Body of pancreas (tissue), 4 donors: ENCODE results near the gene AHCYL1.

Source experiments
- POLR2A ChIP-seq, 3 donors: fragments of 450-650 bp; IDR thresholded peaks; one replicate each; pipeline ENCODE4 v1.6.1; 2016; ENCODE audit warnings: antibody characterized with exemption in 3 of 3, mild to moderate bottlenecking in 2 of 3
- TF ChIP-seq, protein P1 (sequence below), 7 experiments: fragments of 450-650 bp in 4 of 7; fragments of 200-600 bp in 3 of 7; sonication (generic) in 3 of 7; IDR thresholded peaks; one replicate each; pipeline ENCODE4 v1.5.1; 2016 to 2019; ENCODE audit warnings: antibody characterized with exemption in 7 of 7

DNA sequence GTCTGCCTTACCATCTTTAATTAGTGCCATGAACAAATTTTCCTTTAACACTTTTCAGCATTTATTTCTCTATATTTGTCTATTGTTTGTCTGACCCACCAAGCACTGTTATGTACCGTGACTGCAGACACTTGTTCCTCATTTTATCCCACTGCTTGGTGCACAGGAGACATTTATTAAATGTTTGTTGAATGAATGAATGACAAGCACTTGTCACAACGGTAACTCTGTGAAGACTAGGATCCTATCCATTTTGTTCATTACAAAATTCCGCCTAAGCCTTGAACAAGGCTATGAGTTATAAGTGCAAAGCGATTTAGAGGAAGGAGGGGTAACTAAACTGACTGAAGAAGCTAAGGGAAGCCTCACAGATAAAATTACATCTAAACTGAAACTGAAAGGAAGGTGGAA lies 49.5 kb downstream of the AHCYL1 start:
- TF ChIP-seq, protein P1, sequence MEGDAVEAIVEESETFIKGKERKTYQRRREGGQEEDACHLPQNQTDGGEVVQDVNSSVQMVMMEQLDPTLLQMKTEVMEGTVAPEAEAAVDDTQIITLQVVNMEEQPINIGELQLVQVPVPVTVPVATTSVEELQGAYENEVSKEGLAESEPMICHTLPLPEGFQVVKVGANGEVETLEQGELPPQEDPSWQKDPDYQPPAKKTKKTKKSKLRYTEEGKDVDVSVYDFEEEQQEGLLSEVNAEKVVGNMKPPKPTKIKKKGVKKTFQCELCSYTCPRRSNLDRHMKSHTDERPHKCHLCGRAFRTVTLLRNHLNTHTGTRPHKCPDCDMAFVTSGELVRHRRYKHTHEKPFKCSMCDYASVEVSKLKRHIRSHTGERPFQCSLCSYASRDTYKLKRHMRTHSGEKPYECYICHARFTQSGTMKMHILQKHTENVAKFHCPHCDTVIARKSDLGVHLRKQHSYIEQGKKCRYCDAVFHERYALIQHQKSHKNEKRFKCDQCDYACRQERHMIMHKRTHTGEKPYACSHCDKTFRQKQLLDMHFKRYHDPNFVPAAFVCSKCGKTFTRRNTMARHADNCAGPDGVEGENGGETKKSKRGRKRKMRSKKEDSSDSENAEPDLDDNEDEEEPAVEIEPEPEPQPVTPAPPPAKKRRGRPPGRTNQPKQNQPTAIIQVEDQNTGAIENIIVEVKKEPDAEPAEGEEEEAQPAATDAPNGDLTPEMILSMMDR (IDR thresholded peaks at IDR 0.05), result no peak
- TF ChIP-seq POLR2A (IDR thresholded peaks at IDR 0.05), result no peak
